Caco-2 (cell line): ENCODE results near the gene IRX2. TPM values are rescaled to one million over a fixed set of nuclear protein-coding genes. Genes with fewer than 3 reads are reported as not detected.

Experiments used
- BruUV-seq: library from RNA; stranded (reverse); fragments of 400-500 nt; replicated peaks from 2 replicates; lab custom pipeline; 2021; lab: Mats Ljungman, UMichigan
- CTCF ChIA-PET: fragments of 300-600 bp; sonication (Branson Sonifier 250); formaldehyde crosslinking; loops from one replicate; lab custom pipeline; 2022; ENCODE audit warnings: antibody characterized with exemption; lab: Charles Lee
- POLR2A ChIA-PET: fragments of 300-600 bp; sonication (Branson Sonifier 250); formaldehyde crosslinking; loops from one replicate; lab custom pipeline; 2022; ENCODE audit warnings: antibody characterized with exemption; lab: Charles Lee
- DNase-seq, 2 experiments: peaks; one replicate each; pipeline versions ENCODE4 v3.0.0 to v3.0.0-alpha.2; 2020 to 2022
- H3K27me3 ChIP-seq: replicated peaks from 2 replicates; pipeline ENCODE4 v1.6.0; 2011; ENCODE audit warnings: low read length; ENCODE audit not compliant: control insufficient read depth, insufficient read depth
- H3K36me3 ChIP-seq: 2 replicates; pipeline ENCODE4 v1.5.1; 2011; ENCODE audit warnings: low read length; ENCODE audit not compliant: control insufficient read depth, insufficient read depth
- H3K4me1 ChIP-seq: fragments of 250-450 bp; sonication (Bioruptor Pico); 2 replicates; pipeline ENCODE4 v1.5.1; 2020; ENCODE audit warnings: mild to moderate bottlenecking
- H3K4me3 ChIP-seq: 2 replicates; pipeline ENCODE4 v1.5.1; 2011; ENCODE audit warnings: low read depth, mild to moderate bottlenecking, control low read depth, low read length
- H3K9me3 ChIP-seq: fragments of 250-450 bp; sonication (Bioruptor Pico); 2 replicates; pipeline ENCODE4 v1.5.1; 2020; ENCODE audit warnings: mild to moderate bottlenecking, moderate library complexity
- H3K27ac Mint-ChIP-seq: one replicate; pipeline ENCODE4 v1.8.0; 2022; ENCODE audit warnings: mixed read lengths; ENCODE audit not compliant: unreplicated experiment
- H3K27me3 Mint-ChIP-seq: one replicate; pipeline ENCODE4 v1.8.0; 2022; ENCODE audit warnings: mixed read lengths; ENCODE audit not compliant: insufficient read depth, unreplicated experiment
- H3K36me3 Mint-ChIP-seq: one replicate; pipeline ENCODE4 v1.8.0; 2022; ENCODE audit warnings: mild to moderate bottlenecking, mixed read lengths; ENCODE audit not compliant: insufficient read depth, unreplicated experiment
- H3K4me1 Mint-ChIP-seq: one replicate; pipeline ENCODE4 v1.8.0; 2022; ENCODE audit warnings: low read depth, mixed read lengths; ENCODE audit not compliant: unreplicated experiment
- H3K4me3 Mint-ChIP-seq: one replicate; pipeline ENCODE4 v1.8.0; 2022; ENCODE audit warnings: mild to moderate bottlenecking, moderate library complexity, mixed read lengths; ENCODE audit not compliant: unreplicated experiment
- H3K9me3 Mint-ChIP-seq: one replicate; pipeline ENCODE4 v1.8.0; 2022; ENCODE audit warnings: mixed read lengths; ENCODE audit not compliant: unreplicated experiment
- intact Hi-C: fragments of 100-400 bp; cut with micrococcal nuclease; formaldehyde crosslinking; loops from one replicate; pipeline ENCODE4 v1.10.0; 2022; ENCODE audit not compliant: unreplicated experiment
- total RNA-seq: library from RNA; stranded (reverse); gene quantifications from 2 replicates; pipeline ENCODE4 v1.2.3, GENCODE V29; 2022
- TF ChIP-seq, protein P1 (sequence below), 2 experiments: fragments of 200-600 bp in 1 of 2; IDR thresholded peaks; 1 replicate in 1 of 2; 2 replicates in 1 of 2; pipeline versions ENCODE4 v1.5.1 to v1.8.0; 2011 to 2022; ENCODE audit warnings: antibody characterized with exemption in 1 of 2, control low read depth in 1 of 2, inconsistent platforms in 1 of 2, low read depth in 1 of 2, low read length in 1 of 2, mild to moderate bottlenecking in 1 of 2, moderate library complexity in 1 of 2; ENCODE audit not compliant: insufficient read depth in 1 of 2, severe bottlenecking in 1 of 2, unreplicated experiment in 1 of 2

Gene IRX2
- total RNA-seq, 1 experiment from 2014 or later = 44.1 TPM

DNA sequence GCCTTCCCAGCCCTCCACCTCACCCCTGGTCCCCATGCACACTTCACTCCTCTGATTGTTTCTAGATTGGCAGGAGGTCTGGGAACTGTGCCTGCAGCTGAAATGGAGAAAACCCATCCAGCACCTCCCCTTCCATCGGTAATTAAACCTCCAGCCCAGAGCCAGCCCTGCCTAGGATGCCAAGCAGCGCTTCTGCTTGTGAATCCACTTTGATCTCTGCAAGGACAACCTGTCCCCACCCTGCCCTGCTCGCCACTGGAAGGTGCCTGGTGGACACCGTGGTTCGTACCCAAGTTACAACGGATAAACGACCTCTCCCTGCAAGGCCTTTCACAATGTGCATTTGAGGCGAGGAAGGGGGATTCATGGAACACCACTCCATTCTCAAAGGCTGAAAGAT, 50.6 kb downstream of the IRX2 start:
- DNase-seq = no peak
- no peaks in the 10 kb centered on the region for H3K4me1 Mint-ChIP-seq
- TF ChIP-seq, protein P1, sequence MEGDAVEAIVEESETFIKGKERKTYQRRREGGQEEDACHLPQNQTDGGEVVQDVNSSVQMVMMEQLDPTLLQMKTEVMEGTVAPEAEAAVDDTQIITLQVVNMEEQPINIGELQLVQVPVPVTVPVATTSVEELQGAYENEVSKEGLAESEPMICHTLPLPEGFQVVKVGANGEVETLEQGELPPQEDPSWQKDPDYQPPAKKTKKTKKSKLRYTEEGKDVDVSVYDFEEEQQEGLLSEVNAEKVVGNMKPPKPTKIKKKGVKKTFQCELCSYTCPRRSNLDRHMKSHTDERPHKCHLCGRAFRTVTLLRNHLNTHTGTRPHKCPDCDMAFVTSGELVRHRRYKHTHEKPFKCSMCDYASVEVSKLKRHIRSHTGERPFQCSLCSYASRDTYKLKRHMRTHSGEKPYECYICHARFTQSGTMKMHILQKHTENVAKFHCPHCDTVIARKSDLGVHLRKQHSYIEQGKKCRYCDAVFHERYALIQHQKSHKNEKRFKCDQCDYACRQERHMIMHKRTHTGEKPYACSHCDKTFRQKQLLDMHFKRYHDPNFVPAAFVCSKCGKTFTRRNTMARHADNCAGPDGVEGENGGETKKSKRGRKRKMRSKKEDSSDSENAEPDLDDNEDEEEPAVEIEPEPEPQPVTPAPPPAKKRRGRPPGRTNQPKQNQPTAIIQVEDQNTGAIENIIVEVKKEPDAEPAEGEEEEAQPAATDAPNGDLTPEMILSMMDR (IDR thresholded peaks at IDR 0.05; ENCODE audit: insufficient read depth in 1 of 2, low read depth in 1 of 2, low read length in 1 of 2, severe bottlenecking in 1 of 2, unreplicated experiment in 1 of 2) = no peak
- H3K36me3 ChIP-seq = no peaks in the 10 kb centered on the region
- ChIA-PET POLR2A (no interaction called here), CTCF (no interaction called here)
- H3K27ac Mint-ChIP-seq = no peak overlapping the region
- peaks cover 10% of the 10 kb centered on the region for H3K27me3 Mint-ChIP-seq
- H3K9me3 Mint-ChIP-seq = no peaks in the 10 kb centered on the region
- no TSS peak for BruUV-seq
- no peaks in the 10 kb centered on the region for H3K9me3 ChIP-seq
- peaks cover 4% of the 10 kb centered on the region for H3K36me3 Mint-ChIP-seq
- intact Hi-C loops = no loop called here
- no peak overlapping the region for H3K4me3 ChIP-seq
- H3K4me1 ChIP-seq = no peaks in the 10 kb centered on the region
- H3K27me3 ChIP-seq = no peaks in the 10 kb centered on the region
- H3K4me3 Mint-ChIP-seq = no peak overlapping the region

DNA sequence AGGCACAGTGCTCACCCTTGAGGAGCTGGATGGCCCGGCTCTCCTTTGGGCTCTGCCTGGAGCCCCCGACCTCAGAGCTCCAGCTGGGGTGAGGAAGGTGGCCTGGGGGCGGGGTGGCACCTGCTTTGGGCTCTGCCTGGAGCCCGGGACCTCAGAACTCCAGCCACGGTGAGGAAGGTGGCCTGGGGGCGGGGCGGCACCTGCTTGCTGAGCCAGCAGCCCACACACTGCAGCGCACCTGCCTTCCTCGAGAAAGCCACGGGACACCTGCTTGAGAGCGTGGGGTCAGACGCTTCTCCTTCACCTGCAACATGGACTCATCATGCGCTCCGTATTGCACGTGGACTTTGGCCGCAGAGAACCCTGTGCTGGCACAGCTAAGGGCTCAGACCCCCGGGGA, 51.8 kb downstream of the IRX2 start:
- peaks cover 5% of the 10 kb centered on the region for H3K27me3 Mint-ChIP-seq
- H3K36me3 Mint-ChIP-seq = peaks cover 4% of the 10 kb centered on the region
- H3K4me1 Mint-ChIP-seq = no peaks in the 10 kb centered on the region
- TF ChIP-seq, protein P1 (IDR thresholded peaks at IDR 0.05; ENCODE audit: insufficient read depth in 1 of 2, low read depth in 1 of 2, low read length in 1 of 2, severe bottlenecking in 1 of 2, unreplicated experiment in 1 of 2) = no peak
- intact Hi-C loops = no loop called here
- DNase-seq = no peak
- ChIA-PET POLR2A (no interaction called here), CTCF (no interaction called here)
- no peak overlapping the region for H3K4me3 Mint-ChIP-seq
- peaks cover 8% of the 10 kb centered on the region for H3K9me3 Mint-ChIP-seq
- Histone ChIP-seq H3K4me3 (no peak overlapping the region), H3K27me3 (no peaks in the 10 kb centered on the region), H3K4me1 (no peaks in the 10 kb centered on the region), H3K36me3 (no peaks in the 10 kb centered on the region), H3K9me3 (no peaks in the 10 kb centered on the region)
- H3K27ac Mint-ChIP-seq = no peak overlapping the region
- BruUV-seq = no TSS peak

DNA sequence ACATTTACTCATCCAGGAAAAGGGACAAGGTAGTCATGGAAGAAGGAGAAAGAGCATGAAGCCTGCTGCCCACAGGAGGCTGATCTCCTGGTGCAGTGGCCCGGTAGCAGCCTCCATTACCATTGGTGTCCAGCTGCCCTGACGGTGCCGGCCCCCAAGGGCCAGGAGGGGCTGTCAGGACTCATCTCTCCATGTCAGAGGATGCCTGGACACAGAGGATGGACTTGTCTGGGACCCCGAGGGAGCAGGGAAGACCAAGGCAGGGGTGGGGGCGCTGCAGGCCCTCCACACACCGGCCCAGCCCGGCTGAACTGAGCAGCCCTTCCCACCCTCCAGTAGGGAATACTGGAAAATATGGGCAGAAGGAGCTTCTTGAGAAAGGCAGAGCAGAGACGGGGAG, 52.2 kb downstream of the IRX2 start:
- H3K4me1 Mint-ChIP-seq = no peaks in the 10 kb centered on the region
- peaks cover 12% of the 10 kb centered on the region for H3K9me3 Mint-ChIP-seq
- peaks cover 5% of the 10 kb centered on the region for H3K27me3 Mint-ChIP-seq
- ChIA-PET CTCF (no interaction called here), POLR2A (no interaction called here)
- peaks cover 4% of the 10 kb centered on the region for H3K36me3 Mint-ChIP-seq
- H3K4me3 Mint-ChIP-seq = no peak overlapping the region
- TF ChIP-seq, protein P1 (IDR thresholded peaks at IDR 0.05; ENCODE audit: insufficient read depth in 1 of 2, low read depth in 1 of 2, low read length in 1 of 2, severe bottlenecking in 1 of 2, unreplicated experiment in 1 of 2) = no peak
- no peak for DNase-seq
- Histone ChIP-seq H3K4me1 (no peaks in the 10 kb centered on the region), H3K9me3 (no peaks in the 10 kb centered on the region), H3K4me3 (no peak overlapping the region), H3K27me3 (no peaks in the 10 kb centered on the region), H3K36me3 (no peaks in the 10 kb centered on the region)
- no peak overlapping the region for H3K27ac Mint-ChIP-seq
- BruUV-seq = no TSS peak
- intact Hi-C loops = no loop called here
